GM21619 (cell line): ENCODE results near the gene PNPLA2.

Experiments used
- ATAC-seq: cut with Tn5 transposase; IDR thresholded peaks from one replicate; pipeline ENCODE4 v1.9.1; 2021; ENCODE audit not compliant: unreplicated experiment

PNPLA2 gene

GRCh38 chr11:783581-784015, 35.1 kb upstream of the PNPLA2 start:
- ATAC-seq, result no peak

- ATAC-seq, result no peak
These were observed 32.3 kb upstream of the PNPLA2 start for GRCh38 chr11:786235-787083.

DNA sequence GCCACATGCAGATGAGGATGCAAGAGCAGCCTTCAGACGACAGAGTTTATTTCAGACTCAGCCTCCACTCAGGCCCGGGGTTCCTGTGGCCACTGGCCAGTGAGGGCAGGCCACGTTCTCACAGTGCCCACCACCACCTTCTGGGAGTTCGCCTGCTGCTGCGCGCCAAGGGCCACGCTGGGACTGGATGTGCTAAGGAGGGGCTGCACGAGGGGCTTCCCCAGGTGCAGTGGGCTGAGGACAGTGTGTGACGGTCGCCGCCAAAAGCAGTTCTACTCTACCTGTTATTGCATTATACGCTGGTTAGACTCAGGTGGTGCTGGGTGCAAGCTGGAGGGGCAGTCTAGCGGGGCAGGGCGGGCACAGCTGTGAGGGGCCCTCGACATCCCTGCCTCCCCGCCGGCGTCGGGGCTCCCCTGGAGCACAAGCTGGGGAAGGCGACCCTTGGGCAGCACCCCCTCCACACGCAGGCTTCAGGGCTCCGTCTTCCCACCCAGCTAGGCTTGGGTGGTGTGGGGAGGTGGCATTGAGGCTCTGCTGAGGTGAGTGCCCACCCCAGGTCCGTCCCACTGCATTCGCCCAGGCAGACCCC, 31.5 kb upstream of the PNPLA2 start:
- no peak for ATAC-seq

DNA sequence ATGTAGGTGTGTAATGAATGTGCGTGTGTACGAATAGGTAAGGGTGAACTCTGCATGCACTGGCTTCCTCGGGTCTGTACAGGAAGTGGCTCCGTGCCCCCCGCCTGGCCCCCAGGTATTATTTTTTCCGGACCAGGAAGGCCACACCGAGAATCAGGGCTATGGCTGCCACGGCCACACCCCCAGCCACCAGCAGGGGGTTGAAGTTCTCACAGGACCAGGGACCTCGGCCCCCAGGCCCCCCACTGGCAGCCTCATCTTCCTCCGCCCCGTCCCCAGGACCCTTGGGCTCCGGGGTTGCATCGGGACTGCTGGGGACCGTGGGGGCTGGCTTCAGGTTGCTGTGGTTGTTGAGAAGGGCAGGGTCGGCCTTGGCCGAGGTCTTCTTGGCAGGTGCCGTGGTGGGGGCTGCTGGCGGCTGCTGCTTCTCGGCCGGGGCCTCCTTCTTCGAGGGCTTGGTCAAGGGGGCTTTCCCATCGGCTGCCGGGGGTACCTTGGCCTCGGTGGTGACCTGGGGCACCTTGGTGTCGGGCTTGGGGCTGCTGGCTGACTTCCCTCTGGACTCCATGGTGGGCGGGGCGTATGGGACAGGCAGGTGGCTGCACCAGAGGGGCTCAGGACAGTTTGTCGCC, 30.6 kb upstream of the PNPLA2 start:
- ATAC-seq, result no peak

- no peak for ATAC-seq
These were observed 29.5 kb upstream of the PNPLA2 start for GRCh38 chr11:788953-789940.

DNA sequence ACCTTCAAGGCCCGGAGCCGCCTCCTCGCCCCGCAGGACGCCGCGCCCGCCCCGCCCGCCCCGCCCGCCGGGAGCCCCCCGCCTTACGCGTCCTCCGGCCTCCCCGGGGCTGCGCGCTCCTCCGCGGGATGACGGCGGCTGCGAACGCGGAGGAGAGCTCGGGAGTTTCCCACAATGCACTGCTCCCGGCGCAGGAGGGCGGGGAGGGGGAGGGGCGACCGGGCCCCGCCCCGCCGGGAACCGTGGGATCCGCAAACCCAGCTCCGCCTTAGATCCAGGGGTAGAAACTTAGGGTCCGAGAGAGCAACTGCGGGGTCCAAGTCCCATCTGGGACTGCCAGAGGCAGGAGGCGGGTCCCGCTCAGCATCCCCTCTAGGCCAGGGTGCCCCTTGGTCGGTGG, 28.8 kb upstream of the PNPLA2 start, which contains the start of gene CEND1:
CEND1 (minus strand) TSS at position 148 of the 400 bp plus-strand sequence. CDS start 1,514 bp downstream, outside the sequence.
- no peak for ATAC-seq

- no peak for ATAC-seq
These were observed 27.8 kb upstream of the PNPLA2 start for GRCh38 chr11:790721-791564.

GRCh38 chr11:791658-792534, 26.8 kb upstream of the PNPLA2 start:
- no peak for ATAC-seq

- no peak for ATAC-seq
These were observed 26.2 kb upstream of the PNPLA2 start for GRCh38 chr11:792535-792821.

- ATAC-seq, result no peak
These were observed 25.8 kb upstream of the PNPLA2 start for GRCh38 chr11:792873-793272.

DNA sequence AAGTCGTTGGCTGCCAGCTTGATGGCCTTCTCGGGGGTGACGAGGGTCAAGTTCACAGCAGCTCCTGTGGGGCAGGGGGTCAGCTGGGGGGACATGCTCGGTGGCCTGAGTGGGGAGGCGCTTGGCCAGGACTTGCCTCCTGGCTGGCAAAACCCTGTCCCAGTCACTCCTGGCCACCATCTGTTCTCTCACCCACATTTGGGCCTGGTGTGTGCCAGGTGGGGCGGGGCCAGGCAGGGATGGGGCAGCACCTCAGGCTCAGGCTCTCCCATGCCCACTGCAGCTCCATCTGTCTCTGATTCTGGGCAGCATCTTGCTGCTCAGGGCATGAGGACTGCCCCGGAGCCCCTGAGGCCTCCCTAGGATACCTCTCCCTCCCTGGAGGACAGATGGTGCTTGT, 25.2 kb upstream of the PNPLA2 start:
- no peak for ATAC-seq

- ATAC-seq, result no peak
These were observed 24.5 kb upstream of the PNPLA2 start for GRCh38 chr11:794013-794765.

GRCh38 chr11:794766-795633, 23.7 kb upstream of the PNPLA2 start:
- ATAC-seq, result no peak

DNA sequence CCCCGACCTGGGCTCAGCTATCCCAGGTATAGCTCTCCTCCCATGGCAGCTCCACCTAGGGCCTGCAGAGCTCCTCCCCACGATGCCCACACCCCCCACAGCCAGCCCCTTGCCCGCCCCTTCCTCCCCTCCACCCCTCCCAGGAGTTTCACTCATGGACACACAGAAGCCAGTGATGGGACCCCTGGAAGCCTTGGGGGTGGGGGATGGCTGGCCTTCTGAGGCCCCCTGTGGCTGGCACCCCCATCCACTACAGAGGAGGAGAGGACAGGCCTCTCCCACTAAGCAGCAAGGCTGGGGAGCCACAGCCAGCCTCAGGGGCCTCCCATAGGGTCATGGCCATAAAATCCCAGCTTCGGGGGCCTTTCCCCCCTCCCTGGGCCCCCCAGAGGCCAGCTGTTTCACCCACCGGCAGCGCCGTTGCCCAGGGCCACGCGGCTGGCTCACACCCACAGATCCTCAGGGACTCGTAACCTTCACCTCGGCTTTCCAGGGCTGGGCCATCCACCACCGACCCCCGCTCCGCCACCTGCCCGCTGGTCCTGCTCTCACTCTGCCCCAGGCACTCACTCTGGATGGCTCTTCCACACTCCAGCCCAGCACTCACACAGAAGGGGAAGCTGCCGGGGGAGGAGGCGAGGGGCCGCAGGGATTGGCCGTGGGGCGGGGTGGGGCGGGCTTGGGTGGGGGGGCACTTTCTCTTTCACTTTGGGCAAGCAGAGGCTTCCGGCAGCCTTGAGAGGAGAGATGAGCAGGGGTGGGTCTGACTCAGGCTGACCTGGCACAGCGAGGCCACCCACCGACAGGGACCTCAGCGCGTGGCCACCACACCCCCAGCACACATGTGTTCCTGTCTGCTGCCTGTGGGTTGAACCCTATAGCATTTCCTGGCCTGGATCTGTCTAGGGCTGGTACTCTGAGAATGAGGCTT, 22.8 kb upstream of the PNPLA2 start:
- ATAC-seq, result peak; percentile 16

GRCh38 chr11:796565-797295, 22.0 kb upstream of the PNPLA2 start:
- no peak for ATAC-seq
